H1 (cell line): ENCODE results near the gene LARP4B. TPM values are rescaled to one million over a fixed set of nuclear protein-coding genes. Genes with fewer than 3 reads are reported as not detected.

ENCODE experiments used
- CTCF ChIA-PET: fragments of 300-600 bp; sonication (Branson Sonifier 250); formaldehyde crosslinking; loops from one replicate; lab custom pipeline; 2021; ENCODE audit not compliant: partially characterized antibody; lab: Charles Lee
- POLR2A ChIA-PET: fragments of 300-600 bp; sonication (Branson Sonifier 250); formaldehyde crosslinking; loops from one replicate; lab custom pipeline; 2021; ENCODE audit warnings: inconsistent platforms; ENCODE audit not compliant: partially characterized antibody; lab: Charles Lee
- DNase-seq, 2 experiments: peaks; one replicate each; pipeline versions ENCODE4 v3.0.0 to v3.0.0-alpha.2; 2010 to 2022; ENCODE audit warnings: low spot score in 2 of 2, low read depth in 1 of 2, mixed read lengths in 1 of 2
- FAIRE-seq: peaks from 2 replicates; lab custom pipeline; 2011; peaks lifted over from hg19 to GRCh38; lab: Jason Lieb, UNC
- H2AFZ ChIP-seq: 2 replicates; pipeline ENCODE4 v1.8.1; 2012; ENCODE audit warnings: low read length, inconsistent platforms
- H2AK5ac ChIP-seq: 2 replicates; pipeline ENCODE4 v1.6.1; 2013; ENCODE audit warnings: low read depth, low read length
- H2BK120ac ChIP-seq: replicated peaks from 2 replicates; pipeline ENCODE3; 2013; ENCODE audit warnings: low read depth, low read length, inconsistent platforms
- H2BK12ac ChIP-seq: 2 replicates; pipeline ENCODE4 v1.6.1; 2013; ENCODE audit warnings: low read depth, low read length
- H2BK15ac ChIP-seq: 2 replicates; pipeline ENCODE4 v1.6.1; 2013; ENCODE audit warnings: low read length
- H2BK20ac ChIP-seq: 2 replicates; pipeline ENCODE4 v1.6.1; 2013; ENCODE audit warnings: low read length
- H2BK5ac ChIP-seq: 2 replicates; pipeline ENCODE4 v1.6.1; 2013; ENCODE audit warnings: low read depth, low read length
- H3K14ac ChIP-seq: 2 replicates; pipeline ENCODE4 v1.6.1; 2013; ENCODE audit warnings: inconsistent platforms; ENCODE audit not compliant: insufficient read length
- H3K18ac ChIP-seq: 2 replicates; pipeline ENCODE4 v1.6.1; 2013; ENCODE audit warnings: low read length; ENCODE audit errors: extremely low read depth
- H3K23ac ChIP-seq: 2 replicates; pipeline ENCODE4 v1.6.1; 2013; ENCODE audit warnings: inconsistent platforms; ENCODE audit not compliant: insufficient read length
- H3K23me2 ChIP-seq: 2 replicates; pipeline ENCODE4 v1.6.1; 2013; ENCODE audit warnings: low read depth, low read length
- H3K27ac ChIP-seq: 2 replicates; pipeline ENCODE4 v1.6.1; 2011; ENCODE audit warnings: low read depth, low read length, inconsistent platforms
- H3K27me3 ChIP-seq, 4 experiments: replicated peaks in 1 of 4; 1 replicate in 1 of 4; 2 replicates in 3 of 4; pipeline versions ENCODE4 v1.6.1 to v1.8.1; 2011 to 2013; ENCODE audit warnings: low read length in 3 of 4, mild to moderate bottlenecking in 3 of 4, inconsistent platforms in 2 of 4, mixed read lengths in 2 of 4, moderate library complexity in 1 of 4; ENCODE audit not compliant: control insufficient read depth in 3 of 4, insufficient read depth in 3 of 4; ENCODE audit errors: extremely low read depth in 1 of 4
- H3K36me3 ChIP-seq, 4 experiments: 2 replicates each; pipeline versions ENCODE4 v1.6.1 to v1.8.1; 2011 to 2013; ENCODE audit warnings: mild to moderate bottlenecking in 4 of 4, low read length in 3 of 4, moderate library complexity in 2 of 4, control low read depth in 1 of 4, inconsistent platforms in 1 of 4; ENCODE audit not compliant: insufficient read depth in 4 of 4, control insufficient read depth in 2 of 4
- H3K4ac ChIP-seq: replicated peaks from 2 replicates; pipeline ENCODE3; 2013; ENCODE audit warnings: low read length, low read depth, mixed read lengths, inconsistent platforms; ENCODE audit not compliant: insufficient read length
- H3K4me1 ChIP-seq, 4 experiments: replicated peaks in 1 of 4; 1 replicate in 1 of 4; 2 replicates in 3 of 4; pipeline versions ENCODE4 v1.6.1 to v1.8.1; 2011 to 2013; ENCODE audit warnings: low read length in 3 of 4, inconsistent platforms in 2 of 4, mixed read lengths in 1 of 4; ENCODE audit not compliant: insufficient read depth in 4 of 4, control insufficient read depth in 3 of 4
- H3K4me2 ChIP-seq, 2 experiments: 2 replicates each; pipeline versions ENCODE4 v1.6.1 to v1.8.1; 2011 to 2013; ENCODE audit warnings: low read depth in 2 of 2, low read length in 2 of 2, control low read depth in 1 of 2, inconsistent platforms in 1 of 2, mild to moderate bottlenecking in 1 of 2; ENCODE audit not compliant: insufficient read depth in 1 of 2
- H3K4me3 ChIP-seq, 4 experiments: fragments of 200-600, 300-600 bp in 1 of 4; sonication (generic), shearing (Covaris generic), sonication (Bioruptor Twin) in 1 of 4; 2 replicates each; pipeline versions ENCODE4 v1.5.1 to v1.8.1; 2011 to 2016; ENCODE audit warnings: low read length in 4 of 4, low read depth in 3 of 4, control low read depth in 2 of 4, inconsistent platforms in 2 of 4, mild to moderate bottlenecking in 2 of 4, mixed read lengths in 1 of 4, moderate library complexity in 1 of 4; ENCODE audit not compliant: insufficient read depth in 2 of 4; ENCODE audit errors: extremely low read depth in 1 of 4
- H3K56ac ChIP-seq: replicated peaks from 2 replicates; pipeline ENCODE3; 2013; ENCODE audit warnings: low read depth, mild to moderate bottlenecking, mixed read lengths, low read length, inconsistent platforms; ENCODE audit not compliant: insufficient read length
- H3K79me1 ChIP-seq: 2 replicates; pipeline ENCODE4 v1.6.1; 2013; ENCODE audit warnings: low read depth, low read length, control low read depth
- H3K79me2 ChIP-seq, 2 experiments: 2 replicates each; pipeline versions ENCODE4 v1.6.1 to v1.8.1; 2012 to 2013; ENCODE audit warnings: low read length in 2 of 2, mild to moderate bottlenecking in 2 of 2, inconsistent platforms in 1 of 2; ENCODE audit not compliant: insufficient read depth in 2 of 2, control insufficient read depth in 1 of 2
- H3K9ac ChIP-seq, 4 experiments: replicated peaks in 1 of 4; 1 replicate in 1 of 4; 2 replicates in 3 of 4; pipeline versions ENCODE4 v1.6.1 to v1.8.1; 2011 to 2013; ENCODE audit warnings: low read depth in 3 of 4, low read length in 3 of 4, control low read depth in 2 of 4, mild to moderate bottlenecking in 2 of 4, moderate library complexity in 2 of 4, inconsistent platforms in 1 of 4; ENCODE audit errors: extremely low read depth in 1 of 4
- H3K9me3 ChIP-seq, 2 experiments: 2 replicates each; pipeline versions ENCODE4 v1.6.1 to v1.8.1; 2012 to 2013; ENCODE audit warnings: mild to moderate bottlenecking in 2 of 2, moderate library complexity in 2 of 2, control low read depth in 1 of 2, inconsistent platforms in 1 of 2, low read depth in 1 of 2, low read length in 1 of 2, mixed read lengths in 1 of 2; ENCODE audit not compliant: insufficient read depth in 2 of 2
- H4K20me1 ChIP-seq, 2 experiments: replicated peaks in 1 of 2; 2 replicates each; pipeline versions ENCODE3 to v1.8.1; 2011 to 2013; ENCODE audit warnings: inconsistent platforms in 2 of 2, low read length in 2 of 2, mild to moderate bottlenecking in 1 of 2; ENCODE audit not compliant: insufficient read depth in 2 of 2, control insufficient read depth in 1 of 2
- H4K5ac ChIP-seq: 2 replicates; pipeline ENCODE4 v1.6.1; 2013; ENCODE audit warnings: low read length, low read depth, mixed read lengths, inconsistent platforms; ENCODE audit not compliant: insufficient read length
- H4K8ac ChIP-seq: 2 replicates; pipeline ENCODE4 v1.8.0; 2013; ENCODE audit warnings: mild to moderate bottlenecking, moderate library complexity, low read length, inconsistent platforms; ENCODE audit not compliant: insufficient read depth; ENCODE audit errors: extremely low read depth
- H4K91ac ChIP-seq: replicated peaks from 2 replicates; pipeline ENCODE3; 2013; ENCODE audit warnings: low read length, mixed read lengths, inconsistent platforms; ENCODE audit not compliant: insufficient read length
- ASH2L ChIP-seq: fragments of 200-600, 300-600 bp; sonication (generic); IDR thresholded peaks from one replicate; pipeline ENCODE4 v1.7.1; 2017; ENCODE audit warnings: low read length
- POLR2A ChIP-seq, 2 experiments: IDR thresholded peaks; 1 replicate in 1 of 2; 2 replicates in 1 of 2; pipeline ENCODE4 v1.6.1; 2011; ENCODE audit warnings: low read depth in 2 of 2, low read length in 2 of 2, mild to moderate bottlenecking in 2 of 2; ENCODE audit errors: control extremely low read depth in 1 of 2
- RXRA ChIP-seq: IDR thresholded peaks from 2 replicates; pipeline ENCODE4 v1.6.1; 2011; ENCODE audit warnings: low read depth, mild to moderate bottlenecking, low read length, moderate library complexity; ENCODE audit not compliant: insufficient read depth
- SP1 ChIP-seq: IDR thresholded peaks from 2 replicates; pipeline ENCODE4 v1.6.1; 2011; ENCODE audit warnings: low read depth, low read length
- WGBS, 2 experiments: shearing (Covaris generic) in 1 of 2; methylation state at CpG; one replicate each; pipeline versions ENCODE4 v1.1.6 to v1.1.7; 2013 to 2015; ENCODE audit warnings: low lambda C conversion rate in 2 of 2, mixed read lengths in 2 of 2, inconsistent platforms in 1 of 2, low coverage in 1 of 2, missing lambda C conversion rate in 1 of 2; ENCODE audit not compliant: insufficient replicate concordance in 2 of 2, insufficient coverage in 1 of 2, insufficient read length in 1 of 2; ENCODE audit errors: extremely low coverage in 1 of 2, missing lambda C conversion rate in 1 of 2; 5-methylcytosine and 5-hydroxymethylcytosine counted together
- polyA plus RNA-seq, 7 experiments: library from polyadenylated mRNA; depleted of rRNA in 3 of 7; stranded (reverse) in 5 of 7; unstranded in 2 of 7; fragments of >200 nt in 5 of 7; fragments of 200-250 nt in 2 of 7; gene quantifications; 1 replicate in 5 of 7; 2 replicates in 1 of 7; 4 replicates in 1 of 7; pipeline versions ENCODE4 v1.2.1 to v1.2.3, GENCODE V29; 2011 to 2013; ENCODE audit warnings: missing spikeins in 2 of 7, mixed read lengths in 2 of 7
- total RNA-seq: library from RNA; stranded (reverse); fragmentation: NEBNext Ultra II Directional; extraction: Animal tissue kit (Norgen Biotek cat#: 25700); gene quantifications from 2 replicates; pipeline ENCODE4 v1.2.1, GENCODE V29; 2021

LARP4B gene
- total and polyA plus RNA-seq, 2 of the 8 experiments (the other 6 are each of a cell fraction or from before 2014, with no cell fraction given) = 20.1 to 78.6 TPM

DNA sequence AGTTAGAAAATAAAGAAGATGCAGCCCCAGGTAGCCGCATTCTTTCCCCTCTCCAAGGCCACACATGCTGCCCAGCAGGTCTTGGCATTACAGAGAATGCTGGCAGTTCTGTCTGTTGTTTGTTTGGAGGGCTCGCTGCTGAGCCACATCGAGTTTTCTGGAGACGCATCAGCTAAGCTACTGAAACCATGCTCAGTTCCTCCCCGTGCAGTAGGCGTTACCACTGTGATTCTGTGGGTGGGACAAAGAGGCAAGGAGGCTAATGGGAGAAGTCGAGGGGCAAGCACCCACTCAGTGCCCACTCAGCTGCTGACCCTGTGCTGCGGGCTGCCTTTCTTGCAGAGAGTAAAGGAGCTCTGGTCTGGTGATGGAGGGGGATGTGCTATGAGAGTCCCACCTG is 41.3 kb upstream of the LARP4B start:
- Histone ChIP-seq H3K9me3 (no peaks in the 10 kb centered on the region; a peak in 1 of 4 replicates), H3K18ac (no peak overlapping the region), H3K27me3 (no peaks in the 10 kb centered on the region), H3K4me3 (no peak overlapping the region), H4K91ac (peak overlapping the region; percentile 15), H2BK12ac (no peak overlapping the region), H3K56ac (no peak overlapping the region), H4K8ac (no peak overlapping the region), H3K79me2 (no peaks in the 10 kb centered on the region), H3K79me1 (no peaks in the 10 kb centered on the region), H3K23ac (no peak overlapping the region), H4K5ac (no peak overlapping the region), H3K4me2 (no peak overlapping the region; a peak in 2 of 4 replicates), H3K9ac (0 out of 7 replicates have a peak overlapping the region, but pooled peaks of 1 of the 4 experiments have one; percentile 13), H3K4ac (no peak overlapping the region), H2AK5ac (no peak overlapping the region), H2BK5ac (peak overlapping the region; percentile 66; the same call in 1 of the 2 replicates), H2BK120ac (no peak overlapping the region), H3K14ac (no peak overlapping the region), H2BK15ac (peak overlapping the region; percentile 40; the same call in 1 of the 2 replicates), H3K23me2 (no peaks in the 10 kb centered on the region), H2AFZ (peak overlapping the region; percentile 52), H4K20me1 (no peaks in the 10 kb centered on the region), H2BK20ac (no peak overlapping the region), H3K36me3 (no peaks in the 10 kb centered on the region), H3K27ac (no peak overlapping the region; the same call in 1 of the 2 replicates), H3K4me1 (peaks cover 0 to 10% (median 3%) of the 10 kb centered on the region in 4 experiments; a peak in 4 of 7 replicates)
- TF ChIP-seq ASH2L = peak; percentile 27
- no peak for TF ChIP-seq RXRA
- TF ChIP-seq SP1 = 0 out of 2 replicates have a peak, but pooled peaks have one; percentile 35
- 0 out of 3 replicates have a peak, but pooled peaks of 1 of the 2 experiments have one; percentile 15 for TF ChIP-seq POLR2A (IDR thresholded peaks at IDR 0.05; ENCODE audit: control extremely low read depth in 1 of 2, low read depth in 2 of 2, low read length in 2 of 2)
- FAIRE-seq (no peak), DNase-seq (no peak)
- 77% methylated on average over 8 of the region's 8 CpGs; no CpG with 5 or more reads in 1 of the 2 experiments for WGBS, 2 experiments
- POLR2A ChIA-PET = interaction anchor here (0.8 to 3.7 kb wide), 2 partner anchors 15 to 60 kb away, joined by 3 to 34 read pairs; partner anchors contain the start of gene GTPBP4
- CTCF ChIA-PET = interaction anchor here (3.6 kb wide), 1 partner anchor 13 kb away, joined by 16 read pairs; no protein-coding TSS in a partner anchor
